ENCODE results near the gene WSCD2.
"Not testable (repeated sequence)": the region's sequence is repeated elsewhere in the genome, so short reads cannot be mapped to it uniquely, and the experiment has no call there.

WSCD2 gene

DNA sequence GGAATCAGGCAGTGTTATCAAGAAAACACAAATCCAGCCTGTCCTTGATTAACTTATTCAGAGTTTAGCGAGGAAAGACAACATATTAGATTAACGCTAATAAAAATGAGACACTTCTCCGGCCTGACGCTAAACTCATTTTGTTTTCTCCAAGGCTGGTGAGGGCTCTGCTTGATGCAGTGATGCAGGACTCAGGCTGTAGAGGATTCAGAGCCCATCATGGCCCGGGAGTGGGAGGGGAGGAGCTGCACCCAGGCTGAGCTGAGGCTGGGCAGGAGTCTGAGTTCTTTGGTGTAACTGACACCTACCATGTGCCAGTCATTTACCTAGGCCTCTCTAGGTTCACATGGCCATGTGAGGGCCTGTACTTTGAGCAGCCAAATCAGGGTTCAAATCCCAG, 70.0 kb downstream of the WSCD2 start:
- no peak for DNase-seq

DNA sequence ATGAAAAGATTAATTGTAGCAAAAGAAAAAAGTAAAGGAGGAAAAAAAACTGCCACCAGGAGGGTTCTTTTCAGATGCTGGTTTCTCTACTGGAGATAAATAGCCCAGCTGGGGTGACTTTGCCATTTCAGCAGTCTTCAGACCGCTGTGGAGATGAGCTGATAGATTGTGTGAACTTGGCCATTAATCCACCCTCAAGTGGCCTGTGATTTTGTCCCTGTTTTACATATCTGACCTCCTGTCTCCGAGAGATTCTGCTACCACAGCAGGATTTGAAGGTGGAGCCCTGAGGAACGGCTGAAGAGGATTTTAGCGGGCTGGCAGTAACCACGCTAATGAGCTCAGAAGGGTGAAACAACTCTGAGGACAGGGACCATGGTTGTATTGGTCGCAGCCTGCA, 72.7 kb downstream of the WSCD2 start:
- DNase-seq: no peak

DNA sequence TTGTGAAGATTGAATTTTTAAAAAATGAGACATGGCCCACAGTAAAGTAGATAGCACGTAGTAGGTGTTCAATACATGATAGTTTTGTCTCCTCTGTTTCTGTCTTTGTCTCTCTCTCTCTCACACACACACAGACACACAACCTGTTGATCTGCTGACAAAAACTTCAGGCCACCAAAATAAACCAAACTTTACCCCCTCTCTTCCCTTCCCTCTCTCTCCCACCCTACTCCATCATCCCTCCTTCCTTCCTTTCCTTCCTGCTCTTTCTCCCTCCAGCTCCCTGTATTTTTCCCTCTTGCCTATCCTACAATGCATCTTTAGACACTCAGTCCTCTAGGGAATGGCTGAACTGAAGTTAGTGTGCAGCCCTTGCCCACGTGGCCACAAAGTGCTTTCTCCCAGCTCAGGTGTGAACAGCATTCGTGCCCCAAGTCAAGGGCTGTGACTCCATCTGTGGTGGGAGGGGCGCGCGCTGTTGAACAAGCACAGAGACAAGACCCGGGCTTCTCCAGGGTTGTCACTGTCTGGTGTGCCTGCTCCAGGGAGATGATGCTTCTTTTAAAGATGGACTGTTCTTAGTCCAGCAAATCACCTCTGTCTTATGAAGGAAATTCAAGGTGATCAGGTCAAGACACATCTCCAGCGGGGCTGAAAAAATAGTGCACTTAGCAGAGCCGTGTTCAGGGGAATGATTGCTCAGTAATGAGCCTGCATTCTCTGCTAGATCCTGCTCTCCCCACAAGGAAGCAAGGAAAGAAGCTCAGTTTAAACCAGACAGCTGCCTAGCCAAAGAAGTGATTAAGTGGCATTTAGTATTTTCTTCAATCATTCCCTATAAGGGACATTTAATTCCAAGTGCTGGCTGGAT, 75.3 kb downstream of the WSCD2 start:
- DNase-seq: no peak

DNA sequence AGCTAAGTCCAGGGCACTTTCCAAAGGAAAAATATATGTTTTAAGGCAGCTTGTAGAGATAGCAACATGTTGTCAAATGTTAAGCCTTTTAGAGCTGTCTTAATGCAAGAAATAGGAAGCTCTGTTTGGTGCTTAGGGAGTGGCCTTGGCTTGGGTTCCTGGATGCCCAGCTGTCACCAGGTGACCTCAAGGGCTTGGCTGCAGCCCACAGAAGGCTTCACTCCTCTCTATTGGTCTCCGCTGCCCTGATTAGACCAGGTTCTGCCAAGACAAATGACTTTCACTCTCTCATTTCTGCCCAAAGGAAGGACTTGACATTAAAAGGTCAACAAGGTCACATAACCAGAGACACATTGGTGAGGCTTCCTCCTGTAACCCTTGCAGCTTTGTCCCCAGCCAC, 76.8 kb downstream of the WSCD2 start:
- no peak for DNase-seq

DNA sequence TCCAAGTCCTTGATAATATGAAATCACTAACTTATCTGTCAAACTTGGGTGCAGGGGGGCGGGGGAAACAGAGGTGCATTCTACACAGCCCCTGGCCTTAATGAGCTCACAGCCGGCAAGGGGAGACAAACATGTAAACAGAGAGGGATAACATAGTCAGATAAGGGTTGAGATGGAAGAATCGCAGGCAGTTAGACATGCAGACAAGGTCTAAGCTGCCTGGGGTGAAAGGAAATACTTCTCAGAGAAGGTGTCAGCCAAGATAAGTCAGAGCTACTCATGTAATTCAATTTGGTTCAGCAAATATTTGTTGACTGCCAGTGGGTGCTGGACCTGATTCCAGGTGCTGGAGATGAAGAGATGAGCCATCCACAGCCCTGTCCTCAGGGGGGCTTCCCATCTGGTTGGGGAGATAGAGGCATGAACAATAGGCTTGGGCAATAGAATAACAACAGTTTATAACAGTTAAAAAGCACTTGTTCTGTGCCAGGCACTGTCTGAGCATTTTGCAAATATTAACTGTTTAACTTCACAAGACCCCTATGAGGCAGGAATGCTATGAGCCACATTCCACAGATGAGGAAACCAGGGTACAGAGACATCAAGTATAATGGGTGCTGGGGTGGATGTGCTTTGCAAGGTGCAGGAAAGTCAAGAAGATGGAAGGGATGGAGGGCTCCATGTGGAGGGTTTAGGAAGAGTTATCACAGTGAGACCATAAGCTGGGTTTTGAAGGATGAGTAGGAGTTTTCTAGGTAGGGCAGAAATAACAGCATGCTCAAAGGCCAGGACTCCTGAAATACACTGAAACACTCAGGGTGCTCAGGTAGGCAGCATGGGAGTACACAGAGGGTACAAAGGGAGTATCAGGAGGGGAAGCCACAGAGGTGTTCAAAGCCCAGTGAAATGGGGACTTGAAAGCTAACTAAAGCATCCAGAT, 79.0 kb downstream of the WSCD2 start:
- no peak for DNase-seq

DNA sequence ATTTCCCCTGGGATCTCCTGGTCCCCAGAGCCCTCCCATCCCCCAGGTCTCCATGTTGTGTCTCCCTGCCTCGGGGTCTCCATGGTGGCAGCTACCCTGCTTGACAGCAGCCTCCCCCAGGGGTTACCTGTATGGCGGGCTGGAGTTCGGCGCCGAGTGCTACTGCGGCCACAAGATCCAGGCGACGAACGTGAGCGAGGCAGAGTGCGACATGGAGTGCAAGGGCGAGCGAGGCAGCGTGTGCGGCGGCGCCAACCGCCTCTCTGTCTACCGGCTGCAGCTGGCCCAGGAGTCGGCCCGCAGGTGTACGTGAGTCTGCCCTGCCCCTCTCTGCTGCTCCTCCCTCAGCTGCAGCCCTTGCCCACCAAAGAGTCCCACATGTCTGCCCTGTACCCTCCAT, 80.9 kb downstream of the WSCD2 start:
- DNase-seq: no peak

DNA sequence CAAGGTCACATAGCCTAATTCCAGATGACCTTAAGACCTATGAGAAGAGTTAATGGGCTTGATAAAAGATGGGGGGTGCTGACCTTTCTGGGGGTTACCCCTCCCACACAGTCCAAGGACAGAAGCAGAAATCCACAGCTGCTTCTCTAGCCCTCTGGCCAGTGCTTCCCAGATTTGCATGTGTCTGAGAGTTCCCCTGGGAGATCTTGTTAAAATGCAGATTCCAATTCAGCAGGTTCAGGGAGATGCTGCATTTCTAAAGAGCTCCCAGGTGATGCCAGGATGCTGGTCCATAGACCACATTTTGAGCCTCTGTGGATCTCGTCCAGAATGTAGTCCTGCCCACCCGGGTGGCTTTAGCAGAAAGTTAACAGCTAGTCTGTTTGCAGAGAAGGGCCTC, 82.1 kb downstream of the WSCD2 start:
- no peak for DNase-seq

DNA sequence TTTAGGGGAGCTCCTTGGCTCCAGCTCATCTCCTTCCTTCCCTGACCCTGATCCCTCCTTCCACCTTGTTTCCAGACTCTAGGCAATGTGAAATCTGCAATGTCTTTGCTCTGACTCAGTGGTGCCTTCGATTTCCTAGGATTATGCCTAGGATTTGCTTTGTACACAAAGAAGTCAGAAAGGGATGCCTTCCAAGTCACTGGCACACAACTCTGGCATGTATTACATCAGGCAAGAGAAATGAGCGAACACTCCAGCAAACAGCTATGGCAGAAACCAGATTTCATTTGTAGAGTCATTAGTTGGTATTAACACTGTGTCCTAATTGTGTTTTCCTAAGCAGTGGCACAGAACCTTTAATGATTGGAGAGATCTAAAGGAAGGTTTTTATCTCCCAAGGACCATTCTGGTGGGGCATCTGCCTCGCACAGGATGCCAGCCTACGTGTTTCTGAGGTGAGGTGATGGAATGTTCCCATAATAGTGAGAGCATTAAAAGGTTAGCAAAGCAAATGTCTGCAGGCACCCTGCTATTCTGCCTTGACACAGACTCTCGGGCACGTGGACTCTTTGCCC, 84.9 kb downstream of the WSCD2 start:
- DNase-seq: no peak

DNA sequence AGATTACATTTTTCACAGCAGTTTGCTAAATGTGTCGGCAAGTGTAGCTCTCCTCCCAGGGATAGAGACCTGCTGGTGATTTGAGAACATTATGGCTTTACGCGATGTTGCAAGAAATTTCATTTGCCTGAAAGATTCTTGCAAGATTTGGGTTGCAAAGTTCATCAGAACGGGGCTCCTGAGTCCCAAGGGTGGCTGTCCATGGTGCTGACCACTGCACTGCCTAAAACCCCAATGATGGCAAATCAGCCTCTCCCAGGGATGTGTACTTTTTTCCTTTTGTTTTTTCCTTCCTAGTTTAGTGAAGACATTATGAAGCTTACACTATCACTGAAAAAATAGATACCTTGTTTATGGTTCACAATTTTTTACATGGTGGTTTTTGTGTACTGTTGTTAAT, 85.4 kb downstream of the WSCD2 start:
- peak; percentile 5 for DNase-seq

DNA sequence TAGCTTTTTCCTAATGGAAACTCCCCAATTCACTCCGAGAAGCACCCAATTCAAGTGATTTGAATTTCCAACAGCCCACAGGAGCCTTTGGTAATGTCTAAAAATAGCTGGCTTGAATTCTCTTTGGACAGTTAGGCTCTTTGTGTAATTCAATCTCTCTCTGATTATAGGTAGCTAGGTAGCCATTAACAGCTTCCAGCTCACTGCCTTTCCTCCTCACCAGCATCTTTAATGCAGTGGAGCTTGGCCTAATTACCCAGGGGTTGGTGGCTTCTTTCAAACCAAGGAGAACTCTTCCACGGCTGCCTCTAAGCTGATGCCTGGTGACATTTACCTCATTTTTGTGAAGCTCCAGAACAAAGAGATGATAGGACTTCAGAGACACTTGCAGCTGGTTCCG, 86.4 kb downstream of the WSCD2 start:
- DNase-seq: no peak

DNA sequence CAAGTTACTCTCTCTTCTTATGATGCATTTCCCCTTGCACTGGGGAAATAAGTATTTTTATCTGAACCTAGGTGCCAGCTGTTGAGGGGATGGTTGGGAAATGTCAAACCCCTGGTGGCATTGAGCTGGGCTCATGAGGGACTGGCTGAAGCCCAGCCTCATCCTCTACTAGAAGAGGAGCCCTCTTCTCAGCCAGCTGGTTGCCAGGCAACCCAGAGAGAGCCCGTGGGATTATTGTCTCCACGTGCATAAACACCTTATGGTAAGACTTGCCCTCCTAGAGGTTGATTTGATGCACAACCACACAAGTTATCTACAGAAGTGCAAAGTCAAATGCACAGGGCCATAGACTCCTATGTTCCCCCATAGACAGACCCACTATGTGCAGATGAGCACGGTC, 89.8 kb downstream of the WSCD2 start:
- no peak for DNase-seq

DNA sequence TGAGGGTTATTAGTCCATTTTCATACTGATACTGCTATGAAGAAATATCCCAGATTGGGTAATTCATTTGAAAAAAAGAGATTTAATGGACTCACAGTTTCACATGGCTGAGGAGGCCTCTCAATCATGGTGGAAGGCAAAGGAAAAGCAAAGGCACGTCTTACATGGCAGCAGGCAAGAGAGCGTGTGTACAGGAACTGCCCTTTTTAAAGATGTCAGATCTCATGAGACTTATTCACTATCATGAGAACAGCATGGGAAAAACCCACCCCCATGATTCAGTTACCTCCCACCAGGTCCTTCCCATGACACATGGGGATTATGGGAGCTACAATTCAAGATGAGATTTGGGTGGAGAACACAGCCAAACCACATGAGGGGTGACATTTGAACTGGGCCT, 96.0 kb downstream of the WSCD2 start:
- DNase-seq: not testable (repeated sequence)

DNA sequence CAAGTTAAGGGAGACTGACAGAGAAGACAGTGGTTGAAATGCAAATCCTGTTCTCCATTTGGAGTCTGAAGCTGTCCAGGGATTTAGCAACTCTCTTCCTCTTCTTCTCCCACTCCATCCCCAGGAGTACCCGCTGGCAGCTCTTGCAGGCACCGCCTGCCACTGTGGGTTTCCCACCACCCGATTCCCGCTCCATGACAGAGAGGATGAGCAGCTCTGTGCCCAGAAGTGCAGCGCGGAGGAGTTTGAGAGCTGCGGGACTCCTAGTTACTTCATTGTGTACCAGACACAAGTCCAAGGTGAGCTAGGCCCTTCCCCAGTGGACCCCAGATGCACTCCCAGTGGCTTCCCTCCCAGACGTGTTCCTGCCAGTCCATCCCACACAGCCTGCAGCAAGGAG, 97.8 kb downstream of the WSCD2 start:
- no peak for DNase-seq

DNA sequence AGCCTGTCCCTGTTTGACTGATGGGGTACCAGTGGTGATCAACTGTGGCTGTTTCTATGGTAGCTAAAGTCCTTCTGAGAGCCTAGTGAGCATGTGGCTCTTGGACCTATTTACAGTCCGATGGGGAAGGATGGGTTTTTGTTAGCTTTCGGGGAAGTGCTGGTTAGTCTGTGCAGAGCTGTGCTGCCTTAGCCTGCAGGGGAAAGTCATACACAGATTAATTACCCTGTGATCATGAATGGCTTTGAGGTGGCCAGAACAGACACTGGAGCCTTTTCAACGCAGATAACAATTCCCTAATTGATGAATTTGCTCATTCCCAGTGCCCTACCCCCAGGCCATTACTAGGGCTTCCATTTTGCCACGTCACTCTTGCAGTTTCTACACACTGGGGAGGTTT, 99.7 kb downstream of the WSCD2 start:
- DNase-seq: no peak

DNA sequence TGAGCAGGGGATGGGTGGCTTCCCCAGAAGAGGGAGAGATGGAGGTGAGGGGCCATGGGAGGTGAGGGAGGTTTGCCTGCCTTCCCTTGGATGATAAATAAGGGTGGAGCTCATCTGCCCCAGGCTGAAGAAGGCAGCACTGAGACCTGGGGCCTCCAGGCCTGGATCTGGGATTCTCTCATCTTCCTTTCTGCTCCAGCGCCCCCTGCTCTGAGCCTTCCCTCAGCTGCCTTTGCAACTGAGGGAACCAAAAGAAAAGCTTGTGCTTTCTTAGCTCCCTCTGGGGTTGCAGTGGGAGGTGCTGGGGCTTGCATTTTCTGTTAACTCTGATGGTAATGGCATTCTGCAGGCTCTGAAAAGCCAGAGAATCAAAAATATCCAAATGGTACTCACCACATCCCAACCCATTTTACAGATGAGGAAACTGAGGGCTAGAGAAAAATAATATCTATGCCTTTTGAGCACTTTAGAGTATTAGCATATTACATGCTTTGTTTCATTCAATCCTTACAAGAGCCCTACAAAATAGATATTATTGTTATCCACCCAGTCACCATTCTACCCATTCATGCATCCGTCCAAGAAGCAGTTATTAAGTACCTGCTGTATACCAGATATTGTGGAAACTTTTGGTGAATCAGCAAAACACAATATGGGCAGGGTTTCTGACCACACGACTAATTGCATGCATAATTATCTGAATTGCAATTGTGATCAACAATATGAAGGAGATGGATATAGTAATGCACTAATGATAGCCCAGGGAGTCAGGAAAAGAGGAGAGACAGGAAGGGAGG, 102.2 kb downstream of the WSCD2 start:
- no peak for DNase-seq

DNA sequence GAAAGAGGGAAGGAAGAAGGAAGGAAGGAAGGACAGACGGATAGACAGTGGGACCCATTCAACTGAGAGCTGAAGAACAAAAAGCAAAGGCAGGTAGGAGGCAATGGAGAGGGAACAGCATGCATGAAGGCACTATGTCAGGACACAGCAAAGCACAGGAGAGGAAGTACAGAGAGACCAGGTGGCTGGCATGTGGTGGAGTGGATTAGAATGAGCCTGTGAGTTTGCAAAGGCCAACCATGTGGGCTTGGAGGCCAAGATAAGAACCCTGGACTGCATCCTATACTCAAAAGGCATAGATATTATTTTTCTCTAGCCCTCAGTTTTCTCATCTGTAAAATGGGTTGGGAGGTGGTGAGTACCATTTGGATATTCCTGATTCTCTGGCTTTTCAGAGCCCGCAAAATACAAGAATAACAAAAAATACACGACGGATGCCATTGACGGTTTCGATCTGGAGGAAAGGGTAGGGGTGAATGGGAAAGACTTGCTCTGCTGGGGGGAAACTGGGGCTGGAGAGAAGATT, 102.9 kb downstream of the WSCD2 start:
- DNase-seq: no peak

DNA sequence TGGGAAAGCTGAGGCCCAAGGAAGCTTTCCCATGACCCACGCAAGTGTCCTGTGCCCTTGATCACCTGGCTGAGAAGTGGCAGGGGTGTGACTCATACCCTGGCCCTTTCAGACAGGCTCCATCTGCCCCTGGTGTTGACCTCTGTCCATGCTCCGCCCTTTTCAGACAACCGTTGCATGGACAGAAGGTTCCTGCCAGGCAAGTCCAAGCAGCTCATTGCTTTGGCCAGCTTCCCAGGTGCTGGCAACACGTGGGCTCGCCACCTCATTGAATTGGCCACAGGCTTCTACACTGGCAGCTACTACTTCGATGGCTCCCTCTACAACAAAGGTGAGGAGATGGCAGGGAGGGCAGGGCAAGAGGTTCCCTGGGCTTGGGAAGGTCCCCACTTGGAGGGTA, 103.5 kb downstream of the WSCD2 start:
- DNase-seq: no peak

DNA sequence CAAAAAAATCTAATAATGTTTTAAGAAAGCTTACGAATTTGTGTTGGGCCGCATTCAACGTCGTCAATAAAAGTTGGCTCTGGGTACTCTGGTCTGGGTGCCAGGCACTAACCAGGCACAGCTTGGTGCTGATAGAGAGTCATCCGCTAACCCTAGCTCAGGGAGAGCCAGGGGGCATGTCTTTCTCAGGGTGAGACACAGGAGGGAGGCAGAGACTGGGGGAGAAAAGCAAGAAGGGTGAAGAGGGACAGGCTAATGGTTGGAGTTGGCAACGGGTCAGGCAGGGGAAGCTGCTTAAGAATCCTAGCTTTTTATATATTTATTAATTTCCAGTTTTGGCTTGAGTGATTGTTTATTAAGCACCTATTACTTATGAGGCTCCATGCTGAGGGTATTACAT, 105.1 kb downstream of the WSCD2 start:
- DNase-seq: peak; percentile 31

DNA sequence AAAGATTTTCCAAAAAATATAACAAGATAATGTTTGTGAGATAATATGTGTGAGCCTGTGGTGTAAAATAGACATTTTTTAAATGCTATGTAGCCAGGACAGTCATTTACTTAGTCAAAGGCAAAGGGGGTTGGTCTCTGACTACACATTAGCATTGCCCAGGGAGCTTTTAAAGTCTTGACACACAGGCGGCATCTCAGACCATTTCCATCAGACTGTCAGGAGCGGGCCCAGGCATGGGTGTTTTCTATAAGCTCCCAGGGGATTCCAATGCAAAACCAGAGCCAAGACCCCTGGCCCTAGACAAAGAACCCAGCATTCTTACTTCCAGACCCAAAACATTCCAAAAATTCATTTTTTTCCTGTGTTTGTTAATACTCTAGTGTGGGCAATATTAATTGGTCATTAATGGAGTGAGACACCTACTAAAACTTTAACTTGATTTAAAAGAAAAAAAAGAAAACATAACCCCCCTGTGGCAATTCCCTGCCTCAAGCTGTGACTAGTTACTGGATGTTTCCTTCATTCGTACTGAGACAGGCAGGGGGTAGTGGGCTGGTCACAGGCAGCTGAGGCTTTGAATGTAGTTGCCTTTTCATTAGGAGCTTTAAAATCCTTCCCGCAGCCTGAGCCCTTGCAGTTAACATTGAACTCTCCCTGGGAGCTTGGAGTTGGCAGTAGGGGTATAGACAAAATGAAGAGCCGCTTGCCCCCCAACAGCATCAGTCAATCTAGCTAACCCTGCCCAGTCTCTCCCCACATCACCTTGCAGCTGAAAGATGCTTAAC, 106.3 kb downstream of the WSCD2 start:
- DNase-seq: no peak

DNA sequence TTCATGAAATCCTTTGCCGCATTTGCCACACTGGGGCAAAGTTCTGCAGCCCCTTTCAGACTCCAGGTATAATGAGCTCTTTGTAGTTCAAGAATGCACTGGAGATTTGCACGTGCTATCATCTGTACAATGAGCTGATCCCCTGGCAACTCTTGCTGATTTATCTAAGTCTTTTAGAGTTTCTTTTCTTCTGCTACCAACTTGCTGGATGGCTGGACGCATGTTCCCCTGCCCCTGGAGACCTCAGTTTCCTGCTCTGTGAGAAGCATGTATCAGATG, 106.8 kb downstream of the WSCD2 start:
- DNase-seq: no peak

DNA sequence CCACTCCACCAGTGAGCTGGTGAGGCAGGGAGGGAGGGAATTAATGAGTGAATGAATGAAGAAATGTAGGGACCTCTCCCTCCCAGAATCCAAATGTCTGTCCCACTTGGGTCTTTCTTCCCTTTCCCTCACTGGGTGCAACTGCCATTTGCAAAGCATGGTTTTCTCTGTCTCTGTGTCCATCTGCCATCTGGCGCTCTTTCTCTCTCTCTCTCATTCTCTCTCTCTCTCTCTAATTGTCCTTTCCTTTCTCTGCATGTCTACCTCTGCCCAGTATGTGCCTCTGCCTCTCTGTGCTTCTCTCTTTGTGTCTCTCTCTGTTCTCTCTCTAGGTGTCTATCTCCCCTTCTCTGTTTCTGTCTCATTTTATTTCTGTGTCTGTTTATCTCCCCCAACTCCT, 107.3 kb downstream of the WSCD2 start:
- no peak for DNase-seq

DNA sequence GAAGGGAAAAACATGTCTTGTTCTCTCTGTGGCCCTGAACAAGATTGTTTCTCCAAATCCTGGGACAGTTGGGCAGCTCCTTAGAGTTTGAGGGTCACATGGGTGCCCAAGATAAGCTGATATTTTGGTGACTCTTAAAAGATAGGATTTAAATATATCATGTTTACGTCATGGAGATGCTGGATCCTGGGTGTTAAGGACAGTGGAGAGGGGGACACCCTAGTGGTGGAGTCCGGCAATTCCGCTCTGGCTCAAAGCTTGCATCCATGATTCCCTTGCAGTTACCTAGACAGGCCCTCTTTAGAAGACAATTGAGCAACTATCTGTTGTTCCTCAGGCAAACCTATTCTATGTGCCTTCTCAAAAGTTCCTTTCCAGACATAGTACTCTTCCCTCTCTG, 108.2 kb downstream of the WSCD2 start:
- DNase-seq: no peak

All from CD4-positive, alpha-beta T cell treated with Interleukin-12 subunit alpha and Interleukin-12 subunit beta, for 1 hour (primary cell).